ENCODE data around the gene RAB3GAP2.

DNA sequence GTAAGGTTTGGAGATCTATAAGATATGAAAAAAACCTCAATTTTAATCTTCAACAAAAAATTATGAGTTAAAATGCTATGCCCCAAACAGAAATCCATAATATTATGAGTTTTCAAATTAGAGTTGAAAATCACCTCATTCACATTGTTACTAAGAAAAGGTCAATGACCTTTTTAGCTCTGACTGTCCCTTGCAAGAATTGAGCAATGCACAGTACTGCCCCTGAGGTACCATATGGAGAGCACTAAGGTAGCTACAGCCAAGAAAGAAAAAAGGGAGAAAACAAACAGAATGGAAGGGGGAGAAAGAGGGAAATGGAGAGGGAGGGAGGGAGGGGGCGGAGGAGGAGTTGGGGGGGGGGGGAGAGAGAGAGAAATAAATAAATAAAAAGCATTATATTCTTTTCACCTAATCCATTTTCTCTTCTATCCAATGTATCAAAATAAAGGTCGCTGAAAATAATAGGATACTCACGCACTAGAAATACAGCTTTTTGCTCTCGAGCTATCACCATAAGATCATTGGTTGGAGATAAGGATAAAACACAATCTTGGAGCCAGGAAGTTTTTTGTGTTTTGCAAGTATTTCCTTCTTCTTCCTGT is 58.8 kb downstream of the RAB3GAP2 start:
- TF ChIP-seq, protein P1, sequence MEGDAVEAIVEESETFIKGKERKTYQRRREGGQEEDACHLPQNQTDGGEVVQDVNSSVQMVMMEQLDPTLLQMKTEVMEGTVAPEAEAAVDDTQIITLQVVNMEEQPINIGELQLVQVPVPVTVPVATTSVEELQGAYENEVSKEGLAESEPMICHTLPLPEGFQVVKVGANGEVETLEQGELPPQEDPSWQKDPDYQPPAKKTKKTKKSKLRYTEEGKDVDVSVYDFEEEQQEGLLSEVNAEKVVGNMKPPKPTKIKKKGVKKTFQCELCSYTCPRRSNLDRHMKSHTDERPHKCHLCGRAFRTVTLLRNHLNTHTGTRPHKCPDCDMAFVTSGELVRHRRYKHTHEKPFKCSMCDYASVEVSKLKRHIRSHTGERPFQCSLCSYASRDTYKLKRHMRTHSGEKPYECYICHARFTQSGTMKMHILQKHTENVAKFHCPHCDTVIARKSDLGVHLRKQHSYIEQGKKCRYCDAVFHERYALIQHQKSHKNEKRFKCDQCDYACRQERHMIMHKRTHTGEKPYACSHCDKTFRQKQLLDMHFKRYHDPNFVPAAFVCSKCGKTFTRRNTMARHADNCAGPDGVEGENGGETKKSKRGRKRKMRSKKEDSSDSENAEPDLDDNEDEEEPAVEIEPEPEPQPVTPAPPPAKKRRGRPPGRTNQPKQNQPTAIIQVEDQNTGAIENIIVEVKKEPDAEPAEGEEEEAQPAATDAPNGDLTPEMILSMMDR (IDR thresholded peaks at IDR 0.05; ENCODE audit: insufficient read depth, low read length), result no peak
- TF ChIP-seq POLR2AphosphoS5 (IDR thresholded peaks at IDR 0.05; ENCODE audit: low read depth) (no peak), GABPA (IDR thresholded peaks at IDR 0.05; ENCODE audit: low read depth) (no peak)
- TF ChIP-seq, protein P2, sequence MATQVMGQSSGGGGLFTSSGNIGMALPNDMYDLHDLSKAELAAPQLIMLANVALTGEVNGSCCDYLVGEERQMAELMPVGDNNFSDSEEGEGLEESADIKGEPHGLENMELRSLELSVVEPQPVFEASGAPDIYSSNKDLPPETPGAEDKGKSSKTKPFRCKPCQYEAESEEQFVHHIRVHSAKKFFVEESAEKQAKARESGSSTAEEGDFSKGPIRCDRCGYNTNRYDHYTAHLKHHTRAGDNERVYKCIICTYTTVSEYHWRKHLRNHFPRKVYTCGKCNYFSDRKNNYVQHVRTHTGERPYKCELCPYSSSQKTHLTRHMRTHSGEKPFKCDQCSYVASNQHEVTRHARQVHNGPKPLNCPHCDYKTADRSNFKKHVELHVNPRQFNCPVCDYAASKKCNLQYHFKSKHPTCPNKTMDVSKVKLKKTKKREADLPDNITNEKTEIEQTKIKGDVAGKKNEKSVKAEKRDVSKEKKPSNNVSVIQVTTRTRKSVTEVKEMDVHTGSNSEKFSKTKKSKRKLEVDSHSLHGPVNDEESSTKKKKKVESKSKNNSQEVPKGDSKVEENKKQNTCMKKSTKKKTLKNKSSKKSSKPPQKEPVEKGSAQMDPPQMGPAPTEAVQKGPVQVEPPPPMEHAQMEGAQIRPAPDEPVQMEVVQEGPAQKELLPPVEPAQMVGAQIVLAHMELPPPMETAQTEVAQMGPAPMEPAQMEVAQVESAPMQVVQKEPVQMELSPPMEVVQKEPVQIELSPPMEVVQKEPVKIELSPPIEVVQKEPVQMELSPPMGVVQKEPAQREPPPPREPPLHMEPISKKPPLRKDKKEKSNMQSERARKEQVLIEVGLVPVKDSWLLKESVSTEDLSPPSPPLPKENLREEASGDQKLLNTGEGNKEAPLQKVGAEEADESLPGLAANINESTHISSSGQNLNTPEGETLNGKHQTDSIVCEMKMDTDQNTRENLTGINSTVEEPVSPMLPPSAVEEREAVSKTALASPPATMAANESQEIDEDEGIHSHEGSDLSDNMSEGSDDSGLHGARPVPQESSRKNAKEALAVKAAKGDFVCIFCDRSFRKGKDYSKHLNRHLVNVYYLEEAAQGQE (IDR thresholded peaks at IDR 0.05; ENCODE audit: insufficient replicate concordance, low read depth), result no peak
